Hepatocyte (in vitro differentiated cells): ENCODE measurements around the gene CASP7.

Source experiments
- CTCF ChIP-seq: fragments of 200-600 bp; sonication (generic); IDR thresholded peaks from 2 replicates; pipeline ENCODE4 v1.5.1; 2016; ENCODE audit warnings: antibody characterized with exemption, mild to moderate bottlenecking; ENCODE audit not compliant: poor library complexity
- EZH2 ChIP-seq: fragments of 200-600 bp; sonication (generic); IDR thresholded peaks from 2 replicates; pipeline ENCODE4 v1.6.1; 2016; ENCODE audit warnings: antibody characterized with exemption, mild to moderate bottlenecking, borderline replicate concordance

DNA sequence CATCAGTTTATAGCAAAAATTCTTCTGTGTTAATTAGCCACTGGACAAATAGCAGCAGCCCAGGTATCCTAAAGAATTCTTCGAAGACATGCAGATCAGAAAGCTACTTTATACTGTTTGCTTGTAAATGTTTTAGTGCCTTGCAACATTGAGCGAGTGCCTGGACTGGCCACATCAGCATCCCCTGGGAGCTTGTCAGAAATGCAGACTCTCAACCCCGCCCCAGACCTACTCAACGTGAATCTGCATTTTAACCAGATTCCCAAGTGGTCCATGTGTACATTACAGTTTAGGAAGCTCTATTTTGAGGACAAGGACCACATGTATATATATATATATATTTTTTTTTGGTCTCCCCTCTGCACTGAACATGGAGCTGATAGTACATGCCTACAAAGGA lies 53.3 kb downstream of the CASP7 start:
- TF ChIP-seq CTCF, result no peak
- no peak for TF ChIP-seq EZH2
